Measurements from ENCODE around the gene A3GALT2.

- TF ChIP-seq CTCF (IDR thresholded peaks at IDR 0.05; ENCODE audit: low read depth, low read length, missing input control) (no peak), GABPA (IDR thresholded peaks at IDR 0.05 in 1 of 2, conservative IDR thresholded peaks at IDR 0.05 in 1 of 2) (no peak), TAF1 (conservative IDR thresholded peaks at IDR 0.05) (no peak), MAX (IDR thresholded peaks at IDR 0.05) (no peak), SP1 (IDR thresholded peaks at IDR 0.05) (no peak)
Observed at GRCh38 chr1:33337441-33337840, 16.5 kb upstream of the A3GALT2 start.
